Tibial nerve (tissue), 4 donors: ENCODE measurements around the gene LGALS4. TPM values are rescaled to one million over a fixed set of nuclear protein-coding genes. Genes with fewer than 3 reads are reported as not detected.

Experiments
- small RNA-seq: library from RNA; depleted of rRNA; stranded (forward); fragments of <200 nt; gene quantifications from one replicate; pipeline ENCODE3, GENCODE V24; 2016
- total RNA-seq, 4 donors: library from RNA; depleted of rRNA; stranded (reverse); fragments of >200 nt; gene quantifications; one replicate each; pipeline ENCODE4 v1.1.0, GENCODE V29; 2016

Gene LGALS4
- total RNA-seq, 4 donors from 2014 or later, result 0.20 to 2.1 (median 0.63) TPM; not detected in 1

Small RNA genes lying within 50 kb of the gene (small RNA-seq; reads per million reads assigned to genes)
- gene RNU6-140P, result not detected

Other genes with a start within 250 kb of the LGALS4 start
- 10 to 100 TPM in 1 of 4 donors, 1 to 10 TPM in 3; 2.5 to 10.0 (median 8.8) TPM for gene MAP4K1, start 195.0 kb downstream of the LGALS4 start, total RNA-seq
- 100 to 1,000 TPM; 326 to 534 (median 466) TPM for gene EIF3K, start 193.8 kb downstream of the LGALS4 start, total RNA-seq
- gene ACTN4, start 165.3 kb downstream of the LGALS4 start, total RNA-seq, result 100 to 1,000 TPM; 342 to 463 (median 382) TPM
- gene CAPN12, start 68.5 kb downstream of the LGALS4 start, total RNA-seq, result 1 to 10 TPM; 3.5 to 5.7 (median 4.8) TPM
- not detected for gene LGALS7, start 39.4 kb downstream of the LGALS4 start, total RNA-seq
- gene LGALS7B, start 23.7 kb downstream of the LGALS4 start, total RNA-seq, result not detected
- 100 to 1,000 TPM in 3 of 4 donors, 10 to 100 TPM in 1; 81.8 to 135 (median 119) TPM for gene ECH1, start 18.8 kb upstream of the LGALS4 start, total RNA-seq
- 100 to 1,000 TPM; 170 to 205 (median 179) TPM for gene HNRNPL, start 37.0 kb upstream of the LGALS4 start, total RNA-seq
- 10 to 100 TPM in 2 of 4 donors, 1 to 10 TPM in 2; 8.4 to 28.8 (median 11.6) TPM for gene RINL, start 65.3 kb upstream of the LGALS4 start, total RNA-seq
- gene SIRT2, start 86.7 kb upstream of the LGALS4 start, total RNA-seq, result 100 to 1,000 TPM; 108 to 154 (median 129) TPM
- gene NFKBIB, start 87.0 kb upstream of the LGALS4 start, total RNA-seq, result 10 to 100 TPM; 16.0 to 33.0 (median 25.2) TPM
- gene CCER2, start 99.2 kb upstream of the LGALS4 start, total RNA-seq, result not detected
- 10 to 100 TPM; 12.7 to 21.6 (median 15.8) TPM for gene SARS2, start 117.8 kb upstream of the LGALS4 start, total RNA-seq
- gene MRPS12, start 118.0 kb upstream of the LGALS4 start, total RNA-seq, result 10 to 100 TPM; 29.9 to 43.9 (median 33.1) TPM
- gene FBXO17, start 162.8 kb upstream of the LGALS4 start, total RNA-seq, result 10 to 100 TPM; 31.9 to 59.6 (median 54.0) TPM
- 1 to 10 TPM; 3.6 to 8.0 (median 5.9) TPM for gene FBXO27, start 219.6 kb upstream of the LGALS4 start, total RNA-seq